Activated T-cell treated with anti-CD3 and anti-CD28 coated beads for 48 hours (primary cell): ENCODE measurements around the gene PDLIM5.

ENCODE experiments used
- DNase-seq: peaks from one replicate; pipeline ENCODE4 v3.0.0-alpha.2; 2020; ENCODE audit warnings: low read depth

Gene PDLIM5

GRCh38 chr4:94559351-94559806 is 107.6 kb downstream of the PDLIM5 start:
- no peak for DNase-seq

GRCh38 chr4:94561249-94562024 is 109.7 kb downstream of the PDLIM5 start:
- no peak for DNase-seq

GRCh38 chr4:94562285-94562684 is 110.5 kb downstream of the PDLIM5 start:
- DNase-seq, result no peak

GRCh38 chr4:94564252-94564651 is 112.5 kb downstream of the PDLIM5 start:
- no peak for DNase-seq

- DNase-seq, result no peak
Measured at GRCh38 chr4:94566420-94566819, 114.7 kb downstream of the PDLIM5 start.

GRCh38 chr4:94567811-94568210 is 116.1 kb downstream of the PDLIM5 start:
- DNase-seq, result no peak

GRCh38 chr4:94570558-94570957 is 118.8 kb downstream of the PDLIM5 start:
- no peak for DNase-seq

- no peak for DNase-seq
Measured at GRCh38 chr4:94571298-94571697, 119.6 kb downstream of the PDLIM5 start.

GRCh38 chr4:94571715-94572114 is 120.0 kb downstream of the PDLIM5 start:
- DNase-seq, result no peak

- DNase-seq, result no peak
Measured at GRCh38 chr4:94574050-94574449, 122.3 kb downstream of the PDLIM5 start.

- DNase-seq, result no peak
Measured at GRCh38 chr4:94574616-94575015, 122.9 kb downstream of the PDLIM5 start.

- no peak for DNase-seq
Measured at GRCh38 chr4:94575652-94576051, 123.9 kb downstream of the PDLIM5 start.

- DNase-seq, result no peak
Measured at GRCh38 chr4:94576210-94576609, 124.5 kb downstream of the PDLIM5 start.

GRCh38 chr4:94577136-94577535 is 125.4 kb downstream of the PDLIM5 start:
- no peak for DNase-seq

GRCh38 chr4:94578195-94578594 is 126.5 kb downstream of the PDLIM5 start:
- DNase-seq, result no peak

GRCh38 chr4:94581766-94582165 is 130.0 kb downstream of the PDLIM5 start:
- DNase-seq, result no peak

- DNase-seq, result no peak
Measured at GRCh38 chr4:94582517-94582916, 130.8 kb downstream of the PDLIM5 start.

- DNase-seq, result no peak
Measured at GRCh38 chr4:94583914-94584641, 132.3 kb downstream of the PDLIM5 start.

- DNase-seq, result no peak
Measured at GRCh38 chr4:94588896-94589693, 137.4 kb downstream of the PDLIM5 start.

- DNase-seq, result no peak
Measured at GRCh38 chr4:94590493-94590892, 138.8 kb downstream of the PDLIM5 start.

GRCh38 chr4:94591289-94591688 is 139.5 kb downstream of the PDLIM5 start:
- DNase-seq, result no peak

- no peak for DNase-seq
Measured at GRCh38 chr4:94595013-94595412, 143.3 kb downstream of the PDLIM5 start.
